SH-SY5Y (cell line): Measurements from ENCODE around the gene MSRB3.

Experiments
- GATA2 ChIP-seq: IDR thresholded peaks from 2 replicates; pipeline ENCODE4 v1.6.1; 2011; ENCODE audit warnings: mild to moderate bottlenecking, low read depth, low read length
- GATA3 ChIP-seq: IDR thresholded peaks from 2 replicates; pipeline ENCODE4 v1.6.1; 2011; ENCODE audit warnings: low read depth, mild to moderate bottlenecking, low read length, moderate library complexity

The MSRB3 gene

DNA sequence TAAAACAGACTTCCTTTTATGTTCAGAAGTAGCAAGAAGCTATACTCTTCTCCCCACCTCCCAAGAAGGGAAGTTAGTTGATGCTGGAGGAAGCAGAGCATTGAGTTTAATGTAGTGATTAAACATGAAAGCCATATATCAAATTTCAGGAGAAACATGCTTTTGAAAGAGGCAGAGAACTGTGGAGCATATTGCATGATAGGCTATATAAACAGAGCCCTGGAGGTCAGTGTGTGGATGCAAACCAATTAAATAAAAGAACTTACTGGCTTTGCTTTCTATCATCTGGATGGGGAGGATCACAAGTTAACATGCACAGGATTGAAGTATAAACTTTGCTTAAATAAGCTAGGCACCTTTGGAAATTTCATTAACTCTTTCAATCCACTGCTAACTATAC lies 94.1 kb downstream of the MSRB3 start:
- TF ChIP-seq GATA2 (no peak), GATA3 (no peak)

- no peak for TF ChIP-seq GATA3
- TF ChIP-seq GATA2: no peak
Observed at GRCh38 chr12:65384240-65384639, 105.8 kb downstream of the MSRB3 start.

- TF ChIP-seq GATA2 (no peak), GATA3 (no peak)
Observed at GRCh38 chr12:65387396-65387795, 108.9 kb downstream of the MSRB3 start.

- TF ChIP-seq GATA2 (no peak), GATA3 (no peak)
Observed at GRCh38 chr12:65389436-65389835, 111.0 kb downstream of the MSRB3 start.

GRCh38 chr12:65391711-65392110 lies 113.2 kb downstream of the MSRB3 start:
- no peak for TF ChIP-seq GATA3
- no peak for TF ChIP-seq GATA2

DNA sequence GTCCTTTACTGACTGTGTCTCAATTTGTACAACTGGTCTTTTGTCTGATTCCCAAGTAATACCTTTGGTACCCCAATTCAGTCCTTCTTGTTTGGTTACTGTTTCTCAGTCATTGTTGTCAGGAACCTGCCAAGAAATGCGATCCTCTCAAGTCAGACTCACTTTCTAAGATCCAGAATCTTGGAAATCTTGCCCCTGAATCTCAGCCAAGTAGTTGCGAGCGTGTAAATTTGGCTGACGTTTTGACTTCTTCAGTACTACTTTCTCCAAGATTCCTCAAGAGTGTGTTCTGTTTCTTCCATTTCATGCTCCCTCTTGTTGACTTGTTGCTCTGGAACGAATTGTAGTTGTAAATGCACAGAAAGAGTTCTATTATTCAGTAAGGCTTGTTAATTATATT lies 114.0 kb downstream of the MSRB3 start:
- TF ChIP-seq GATA2 (no peak), GATA3 (no peak)

DNA sequence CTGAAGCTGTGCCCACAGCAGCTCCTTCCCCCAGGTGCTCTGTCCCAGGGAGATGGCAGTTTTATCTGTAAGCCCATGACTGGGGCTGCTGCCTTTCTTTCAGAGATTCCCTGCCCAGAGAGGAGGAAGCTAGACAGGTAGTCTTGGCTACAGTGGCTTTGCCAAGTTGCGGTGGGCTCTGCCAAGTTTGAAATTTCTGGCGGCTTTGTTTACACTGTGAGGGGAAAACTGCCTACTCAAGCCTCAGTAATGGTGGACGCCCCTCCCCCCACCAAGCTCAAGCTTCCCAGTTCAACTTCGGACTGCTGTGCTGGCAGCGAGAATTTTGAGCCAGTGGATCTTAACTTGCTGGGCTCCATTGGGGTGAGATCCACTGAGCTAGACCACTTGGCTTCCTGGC lies 124.7 kb downstream of the MSRB3 start:
- TF ChIP-seq GATA3 (no peak), GATA2 (no peak)

DNA sequence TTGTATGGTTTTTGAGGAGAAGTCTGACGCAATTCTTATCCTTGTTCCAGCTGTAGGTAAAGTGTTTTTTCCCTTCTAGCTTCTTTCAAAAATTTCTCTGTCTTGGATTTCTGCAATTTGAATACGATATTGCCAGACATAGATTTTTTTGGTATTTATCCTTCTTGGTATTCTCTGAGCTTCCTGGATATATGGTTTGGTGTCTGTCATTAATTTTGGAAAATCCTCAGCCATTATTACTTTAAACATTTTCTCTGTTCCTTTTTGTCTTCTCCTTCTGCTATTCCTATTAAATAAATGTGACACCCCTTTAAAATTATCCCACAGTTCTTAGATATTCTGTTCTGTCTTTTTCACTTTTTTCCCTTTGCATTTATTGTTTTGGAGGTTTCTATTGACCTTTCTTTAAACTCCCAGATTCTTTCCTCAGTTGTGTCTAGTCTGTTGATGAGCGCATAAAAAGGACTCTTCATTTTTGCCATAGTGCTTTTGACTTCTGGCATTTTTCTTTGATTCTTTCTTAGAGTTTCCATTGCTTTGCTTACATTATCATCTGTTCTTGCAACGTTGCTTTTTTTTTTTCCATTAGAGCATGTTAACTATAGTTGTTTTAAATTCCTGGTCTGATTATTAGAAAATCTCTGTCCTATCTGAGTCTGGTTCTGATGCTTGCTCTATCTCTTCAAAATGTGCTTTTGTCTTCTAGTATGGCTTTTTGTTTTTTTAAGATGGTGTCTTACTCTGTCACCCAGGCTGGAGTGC lies 129.1 kb downstream of the MSRB3 start:
- TF ChIP-seq GATA3: no peak
- TF ChIP-seq GATA2: no peak

DNA sequence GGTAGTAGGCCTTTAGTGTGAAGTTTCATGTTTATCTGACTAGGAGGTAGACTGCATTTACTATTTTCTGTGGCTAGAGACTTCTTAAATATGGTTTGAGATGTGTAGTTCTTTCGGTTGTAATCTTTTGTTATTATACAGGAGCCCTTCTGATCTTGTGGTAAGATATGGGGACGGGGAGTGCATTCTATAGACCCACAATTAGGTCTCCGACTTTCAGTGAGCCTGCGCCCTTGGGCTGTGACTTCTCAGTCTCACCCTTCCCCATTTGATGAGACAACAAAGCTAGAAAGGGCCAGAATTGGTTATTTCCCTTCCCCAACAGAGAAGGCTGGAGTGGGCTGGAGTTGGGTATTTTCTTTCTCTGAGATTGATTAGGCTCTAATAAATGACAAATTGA lies 130.0 kb downstream of the MSRB3 start:
- TF ChIP-seq GATA2 (no peak), GATA3 (no peak)

GRCh38 chr12:65409726-65410125 lies 131.2 kb downstream of the MSRB3 start:
- TF ChIP-seq GATA2: no peak
- TF ChIP-seq GATA3: no peak

- TF ChIP-seq GATA2: no peak
- no peak for TF ChIP-seq GATA3
Observed at GRCh38 chr12:65411171-65411570, 132.7 kb downstream of the MSRB3 start.

GRCh38 chr12:65414526-65414925 lies 136.0 kb downstream of the MSRB3 start:
- TF ChIP-seq GATA3: no peak

DNA sequence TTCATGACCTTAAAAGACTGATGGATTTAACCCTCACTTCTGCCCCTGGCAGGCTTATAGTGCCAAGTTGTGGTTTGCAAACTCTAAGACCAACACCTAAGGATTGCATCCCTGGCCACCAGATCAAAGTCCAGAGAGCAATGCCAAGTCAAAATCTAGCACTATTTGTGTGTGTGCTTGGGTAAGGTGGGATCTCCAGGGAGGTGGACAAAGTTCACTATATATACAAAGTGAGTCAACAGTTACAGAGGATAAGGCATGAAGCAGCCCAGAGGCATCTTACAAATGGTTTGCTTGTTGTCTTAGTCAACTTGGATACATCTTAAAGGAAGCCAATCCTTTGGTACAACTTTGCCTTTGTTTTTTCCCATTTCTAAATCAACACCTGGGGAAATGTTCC lies 137.3 kb downstream of the MSRB3 start:
- no peak for TF ChIP-seq GATA2
- no peak for TF ChIP-seq GATA3

DNA sequence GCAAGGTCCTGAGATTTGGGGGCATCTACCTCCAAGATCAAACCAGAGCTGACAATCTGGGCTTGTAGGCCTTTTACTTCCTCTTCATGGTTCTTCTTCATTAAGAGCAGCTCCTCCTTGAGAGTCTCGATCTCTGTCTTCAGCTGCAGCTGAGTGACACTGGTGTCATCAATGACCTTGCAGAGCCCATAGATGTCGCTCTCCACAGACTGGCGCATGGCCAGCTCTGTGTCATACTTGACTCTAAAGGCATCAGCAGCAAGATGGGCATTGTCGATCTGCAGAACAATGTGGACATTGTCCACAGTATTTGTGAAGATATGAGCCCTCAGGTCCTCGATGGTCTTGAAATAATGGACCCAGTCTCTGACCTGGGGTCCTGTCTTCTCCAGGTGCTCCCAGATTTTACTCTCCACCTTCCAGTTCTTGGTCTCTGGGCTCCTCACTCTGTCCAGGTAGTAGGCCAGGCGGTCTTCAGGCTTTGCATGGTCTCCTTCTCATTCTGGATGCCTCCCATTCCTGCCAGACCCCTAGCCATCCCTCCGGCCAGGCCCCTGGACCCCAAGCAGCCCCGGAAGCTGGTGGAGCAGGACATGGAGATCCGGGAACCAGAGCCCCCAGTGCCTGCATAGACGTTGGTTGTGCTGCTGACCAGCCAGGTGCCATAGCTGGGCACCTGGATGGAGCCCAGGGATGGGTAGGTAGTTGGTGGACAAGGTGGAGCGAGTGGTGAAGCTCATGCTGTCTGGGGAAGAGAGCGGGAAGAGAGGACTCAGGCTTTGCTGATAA lies 141.0 kb downstream of the MSRB3 start:
- no peak for TF ChIP-seq GATA3
- no peak for TF ChIP-seq GATA2

DNA sequence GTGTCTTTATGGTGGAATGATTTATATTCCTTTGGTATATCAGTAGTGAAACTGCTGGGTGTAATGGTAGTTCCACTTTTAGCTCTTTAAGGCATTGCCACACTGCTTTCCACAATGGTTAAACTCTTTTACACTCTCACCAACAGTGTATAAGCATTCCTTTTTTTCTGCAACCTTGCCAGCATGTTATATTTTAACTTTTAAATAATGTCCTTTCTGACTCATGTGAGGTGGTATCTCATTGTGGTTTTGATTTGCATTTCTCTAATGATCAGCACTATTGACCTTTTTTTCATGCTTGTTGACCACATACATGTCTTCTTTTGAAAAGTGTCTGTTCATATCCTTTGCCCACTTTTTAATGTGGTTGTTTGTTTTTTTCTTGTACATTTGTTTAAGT lies 142.5 kb downstream of the MSRB3 start:
- TF ChIP-seq GATA2 (no peak), GATA3 (no peak)
